ENCODE data around the gene FHAD1. TPM values are rescaled to one million over a fixed set of nuclear protein-coding genes. Genes with fewer than 3 reads are reported as not detected.

FHAD1 gene
- total and polyA plus RNA-seq, 10 of the 15 experiments (the other 5 are each of a cell fraction or from before 2014, with no cell fraction given), result 0.09 to 1.0 (median 0.32) TPM; not detected in 2

- TF ChIP-seq IRF3 (IDR thresholded peaks at IDR 0.05), result no peak
- no peak for TF ChIP-seq TCF12 (IDR thresholded peaks at IDR 0.05; ENCODE audit: low read depth, low read length)
- no peak for TF ChIP-seq SUZ12 (IDR thresholded peaks at IDR 0.05; ENCODE audit: unreplicated experiment)
Measured at GRCh38 chr1:15425521-15425920, 178.5 kb downstream of the FHAD1 start (continued).

GRCh38 chr1:15425958-15426357 lies 178.9 kb downstream of the FHAD1 start:
- H3K9ac ChIP-seq (ENCODE audit: control insufficient read depth, insufficient read depth, low read length), result no peak overlapping the region
- no peak for TF ChIP-seq ZSCAN29 (IDR thresholded peaks at IDR 0.05)
- TF ChIP-seq ASH2L (IDR thresholded peaks at IDR 0.05; ENCODE audit: borderline replicate concordance, low read depth), result no peak
- no peak for TF ChIP-seq PAX8 (IDR thresholded peaks at IDR 0.05)
- TF ChIP-seq JUND (IDR thresholded peaks at IDR 0.05; ENCODE audit: low read depth, low read length), result no peak
- no peak for TF ChIP-seq NFXL1 (IDR thresholded peaks at IDR 0.05; ENCODE audit: borderline replicate concordance)
- TF ChIP-seq MYC (IDR thresholded peaks at IDR 0.05; ENCODE audit: insufficient read depth, insufficient read length, insufficient replicate concordance, low read length, severe bottlenecking), result no peak
- TF ChIP-seq PRDM15 (CRISPR knock-in tag; IDR thresholded peaks at IDR 0.05), result no peak
- TF ChIP-seq PKNOX1 (IDR thresholded peaks at IDR 0.05), result no peak
- TF ChIP-seq NKRF (conservative IDR thresholded peaks at IDR 0.05), result no peak

More at GRCh38 chr1:15425958-15426357, 178.9 kb downstream of the FHAD1 start:
- no peak for FAIRE-seq
- Histone ChIP-seq H3K27me3 (replicated peaks in 1 of 2; ENCODE audit: control insufficient read depth in 2 of 2, insufficient read depth in 2 of 2, low read length in 1 of 2) (no peaks in the 10 kb centered on the region), H3K27ac (ENCODE audit: control insufficient read depth, insufficient read depth) (no peak overlapping the region), H3K4me3 (no peak overlapping the region), H2AFZ (ENCODE audit: control insufficient read depth, low read depth, low read length) (no peak overlapping the region), H3K79me2 (ENCODE audit: control insufficient read depth, insufficient read depth, low read length) (peaks cover 11% of the 10 kb centered on the region), H3K4me1 (ENCODE audit: control insufficient read depth, insufficient read depth, low read length) (no peaks in the 10 kb centered on the region), H3K9me3 (replicated peaks; ENCODE audit: control insufficient read depth, insufficient read depth, low read length) (no peaks in the 10 kb centered on the region), H3K36me3 (ENCODE audit: control insufficient read depth in 2 of 2, insufficient read depth in 2 of 2, low read length in 1 of 2) (peaks cover 6 to 23% of the 10 kb centered on the region in 2 experiments; a peak in 3 of 4 replicates), H3K4me2 (ENCODE audit: control insufficient read depth, insufficient read depth) (no peak overlapping the region), H4K20me1 (ENCODE audit: control insufficient read depth, insufficient read depth) (peaks cover 4% of the 10 kb centered on the region; the same call in 1 of the 2 replicates)
- 74% methylated on average over 6 of the region's 6 CpGs for WGBS (ENCODE audit: insufficient coverage, insufficient replicate concordance, low lambda C conversion rate, missing lambda C conversion rate)
- in situ Hi-C loops (cut with MboI), result loop anchor here (5.0 kb wide), 1 partner anchor 99 kb away; no protein-coding TSS in a partner anchor
- ChIA-PET RAD21 (ENCODE audit: unreplicated experiment) (interaction anchor here (0.8 kb wide), 1 partner anchor 103 kb away, joined by 3 read pairs; no protein-coding TSS in a partner anchor), CTCF (no interaction called here), SMC1A (ENCODE audit: uncharacterized antibody, unreplicated experiment) (no interaction called here), POLR2A (no interaction called here)
- no peak for ATAC-seq
- DNase-seq (ENCODE audit: low read depth, low spot score), result no peak
- intact Hi-C loops (cut with micrococcal nuclease; ENCODE audit: unreplicated experiment), result no loop called here
- no TSS peak for BruUV-seq (replicated peaks)
